Vagina (tissue), 2 donors: Measurements from ENCODE around the gene PKD1.

Experiments used
- POLR2AphosphoS5 ChIP-seq, 2 donors: sonication (generic); formaldehyde crosslinking; IDR thresholded peaks; one replicate each; pipeline ENCODE4 v1.9.0; 2017; ENCODE audit warnings: antibody characterized with exemption in 2 of 2, mild to moderate bottlenecking in 2 of 2, low read depth in 1 of 2; ENCODE audit not compliant: insufficient read depth in 1 of 2
- TF ChIP-seq, protein P1 (sequence below), 3 experiments: fragments of 450-650 bp in 2 of 3; fragments of 200-600 bp in 1 of 3; sonication (generic) in 1 of 3; IDR thresholded peaks; one replicate each; pipeline ENCODE4 v1.5.1; 2017 to 2019; ENCODE audit warnings: antibody characterized with exemption in 3 of 3, mild to moderate bottlenecking in 2 of 3, moderate library complexity in 2 of 3

- TF ChIP-seq, protein P1, sequence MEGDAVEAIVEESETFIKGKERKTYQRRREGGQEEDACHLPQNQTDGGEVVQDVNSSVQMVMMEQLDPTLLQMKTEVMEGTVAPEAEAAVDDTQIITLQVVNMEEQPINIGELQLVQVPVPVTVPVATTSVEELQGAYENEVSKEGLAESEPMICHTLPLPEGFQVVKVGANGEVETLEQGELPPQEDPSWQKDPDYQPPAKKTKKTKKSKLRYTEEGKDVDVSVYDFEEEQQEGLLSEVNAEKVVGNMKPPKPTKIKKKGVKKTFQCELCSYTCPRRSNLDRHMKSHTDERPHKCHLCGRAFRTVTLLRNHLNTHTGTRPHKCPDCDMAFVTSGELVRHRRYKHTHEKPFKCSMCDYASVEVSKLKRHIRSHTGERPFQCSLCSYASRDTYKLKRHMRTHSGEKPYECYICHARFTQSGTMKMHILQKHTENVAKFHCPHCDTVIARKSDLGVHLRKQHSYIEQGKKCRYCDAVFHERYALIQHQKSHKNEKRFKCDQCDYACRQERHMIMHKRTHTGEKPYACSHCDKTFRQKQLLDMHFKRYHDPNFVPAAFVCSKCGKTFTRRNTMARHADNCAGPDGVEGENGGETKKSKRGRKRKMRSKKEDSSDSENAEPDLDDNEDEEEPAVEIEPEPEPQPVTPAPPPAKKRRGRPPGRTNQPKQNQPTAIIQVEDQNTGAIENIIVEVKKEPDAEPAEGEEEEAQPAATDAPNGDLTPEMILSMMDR (IDR thresholded peaks at IDR 0.05) = no peak
- TF ChIP-seq POLR2AphosphoS5 (IDR thresholded peaks at IDR 0.05; ENCODE audit: insufficient read depth in 1 of 2, low read depth in 1 of 2) = no peak
Measured at GRCh38 chr16:2043667-2044451, 91.8 kb downstream of the PKD1 start.
